Measurements from ENCODE around the gene CAP2. TPM values are rescaled to one million over a fixed set of nuclear protein-coding genes. Genes with fewer than 3 reads are reported as not detected.

Gene CAP2
- total and polyA plus RNA-seq, 9 of the 15 experiments (the other 6 are each of a cell fraction or from before 2014, with no cell fraction given), result not detected

DNA sequence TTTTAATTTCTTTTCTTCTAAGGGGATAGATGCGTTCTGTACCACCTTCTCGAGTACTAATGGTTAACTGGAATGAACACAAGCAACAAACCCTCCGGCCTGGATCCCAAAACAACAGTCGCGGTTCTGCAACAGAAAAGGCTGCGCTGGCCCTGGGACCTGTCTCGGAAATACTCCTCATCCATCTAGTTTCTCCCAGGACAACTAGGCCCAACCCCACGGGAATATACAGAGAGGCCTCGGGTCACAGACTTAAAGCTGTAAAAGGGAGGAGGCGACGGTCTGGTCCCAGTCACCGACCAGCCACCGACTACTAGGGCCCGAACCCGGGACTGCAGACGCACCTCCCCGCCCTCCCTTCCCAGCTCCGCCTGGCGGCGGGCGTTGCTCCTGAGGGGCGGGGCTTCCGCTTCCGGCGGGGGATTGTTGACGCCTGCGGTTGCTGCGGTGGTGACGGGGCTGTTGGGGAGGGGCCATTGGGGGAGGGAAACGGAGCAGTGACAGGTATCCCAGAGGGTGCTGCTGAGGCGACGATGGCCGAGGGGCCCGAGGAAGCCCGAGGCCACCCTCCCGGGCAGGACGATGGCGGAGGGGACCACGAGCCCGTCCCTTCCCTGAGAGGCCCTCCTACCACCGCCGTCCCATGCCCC, 206.6 kb downstream of the CAP2 start, which contains the start of gene FAM8A1 (continued):
- TF ChIP-seq TOE1 (IDR thresholded peaks at IDR 0.05; ENCODE audit: borderline replicate concordance) (peak; percentile 46; the same call in 1 of the 2 replicates), TOE1 (CRISPR knock-in tag; IDR thresholded peaks at IDR 0.05; ENCODE audit: borderline replicate concordance, low read depth) (no peak), ESRRA (IDR thresholded peaks at IDR 0.05; ENCODE audit: borderline replicate concordance, low read depth) (peak; percentile 96; the same call in 1 of the 2 replicates), ZFX (CRISPR knock-in tag; IDR thresholded peaks at IDR 0.05) (peak; percentile 84), SIN3A (IDR thresholded peaks at IDR 0.05; ENCODE audit: borderline replicate concordance in 2 of 2, control insufficient read depth in 1 of 2, low read depth in 2 of 2, low read length in 2 of 2) (peak in 1 of 2 experiments; percentile 79; a peak in 3 of 4 replicates), HDAC1 (IDR thresholded peaks at IDR 0.05) (peak in 1 of 2 experiments; percentile 49; a peak in 2 of 4 replicates), JUND (IDR thresholded peaks at IDR 0.05; ENCODE audit: borderline replicate concordance, low read depth, low read length) (peak; percentile 76; the same call in 1 of the 2 replicates), JUND (tag; IDR thresholded peaks at IDR 0.05; ENCODE audit: borderline replicate concordance, low read depth, low read length) (no peak; the same call in 2 of the 3 replicates)
- TF ChIP-seq, protein P1, sequence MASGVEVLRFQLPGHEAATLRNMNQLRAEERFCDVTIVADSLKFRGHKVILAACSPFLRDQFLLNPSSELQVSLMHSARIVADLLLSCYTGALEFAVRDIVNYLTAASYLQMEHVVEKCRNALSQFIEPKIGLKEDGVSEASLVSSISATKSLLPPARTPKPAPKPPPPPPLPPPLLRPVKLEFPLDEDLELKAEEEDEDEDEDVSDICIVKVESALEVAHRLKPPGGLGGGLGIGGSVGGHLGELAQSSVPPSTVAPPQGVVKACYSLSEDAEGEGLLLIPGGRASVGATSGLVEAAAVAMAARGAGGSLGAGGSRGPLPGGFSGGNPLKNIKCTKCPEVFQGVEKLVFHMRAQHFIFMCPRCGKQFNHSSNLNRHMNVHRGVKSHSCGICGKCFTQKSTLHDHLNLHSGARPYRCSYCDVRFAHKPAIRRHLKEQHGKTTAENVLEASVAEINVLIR (CRISPR knock-in tag; IDR thresholded peaks at IDR 0.05), result 0 out of 2 replicates have a peak, but pooled peaks have one; percentile 57
- TF ChIP-seq, protein P2, sequence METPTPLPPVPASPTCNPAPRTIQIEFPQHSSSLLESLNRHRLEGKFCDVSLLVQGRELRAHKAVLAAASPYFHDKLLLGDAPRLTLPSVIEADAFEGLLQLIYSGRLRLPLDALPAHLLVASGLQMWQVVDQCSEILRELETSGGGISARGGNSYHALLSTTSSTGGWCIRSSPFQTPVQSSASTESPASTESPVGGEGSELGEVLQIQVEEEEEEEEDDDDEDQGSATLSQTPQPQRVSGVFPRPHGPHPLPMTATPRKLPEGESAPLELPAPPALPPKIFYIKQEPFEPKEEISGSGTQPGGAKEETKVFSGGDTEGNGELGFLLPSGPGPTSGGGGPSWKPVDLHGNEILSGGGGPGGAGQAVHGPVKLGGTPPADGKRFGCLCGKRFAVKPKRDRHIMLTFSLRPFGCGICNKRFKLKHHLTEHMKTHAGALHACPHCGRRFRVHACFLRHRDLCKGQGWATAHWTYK (CRISPR knock-in tag; IDR thresholded peaks at IDR 0.05), result peak; percentile 80; the same call in 1 of the 2 replicates
- TF ChIP-seq, protein P3, sequence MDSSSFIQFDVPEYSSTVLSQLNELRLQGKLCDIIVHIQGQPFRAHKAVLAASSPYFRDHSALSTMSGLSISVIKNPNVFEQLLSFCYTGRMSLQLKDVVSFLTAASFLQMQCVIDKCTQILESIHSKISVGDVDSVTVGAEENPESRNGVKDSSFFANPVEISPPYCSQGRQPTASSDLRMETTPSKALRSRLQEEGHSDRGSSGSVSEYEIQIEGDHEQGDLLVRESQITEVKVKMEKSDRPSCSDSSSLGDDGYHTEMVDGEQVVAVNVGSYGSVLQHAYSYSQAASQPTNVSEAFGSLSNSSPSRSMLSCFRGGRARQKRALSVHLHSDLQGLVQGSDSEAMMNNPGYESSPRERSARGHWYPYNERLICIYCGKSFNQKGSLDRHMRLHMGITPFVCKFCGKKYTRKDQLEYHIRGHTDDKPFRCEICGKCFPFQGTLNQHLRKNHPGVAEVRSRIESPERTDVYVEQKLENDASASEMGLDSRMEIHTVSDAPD (CRISPR knock-in tag; IDR thresholded peaks at IDR 0.05), result no peak
- TF ChIP-seq, protein P4, sequence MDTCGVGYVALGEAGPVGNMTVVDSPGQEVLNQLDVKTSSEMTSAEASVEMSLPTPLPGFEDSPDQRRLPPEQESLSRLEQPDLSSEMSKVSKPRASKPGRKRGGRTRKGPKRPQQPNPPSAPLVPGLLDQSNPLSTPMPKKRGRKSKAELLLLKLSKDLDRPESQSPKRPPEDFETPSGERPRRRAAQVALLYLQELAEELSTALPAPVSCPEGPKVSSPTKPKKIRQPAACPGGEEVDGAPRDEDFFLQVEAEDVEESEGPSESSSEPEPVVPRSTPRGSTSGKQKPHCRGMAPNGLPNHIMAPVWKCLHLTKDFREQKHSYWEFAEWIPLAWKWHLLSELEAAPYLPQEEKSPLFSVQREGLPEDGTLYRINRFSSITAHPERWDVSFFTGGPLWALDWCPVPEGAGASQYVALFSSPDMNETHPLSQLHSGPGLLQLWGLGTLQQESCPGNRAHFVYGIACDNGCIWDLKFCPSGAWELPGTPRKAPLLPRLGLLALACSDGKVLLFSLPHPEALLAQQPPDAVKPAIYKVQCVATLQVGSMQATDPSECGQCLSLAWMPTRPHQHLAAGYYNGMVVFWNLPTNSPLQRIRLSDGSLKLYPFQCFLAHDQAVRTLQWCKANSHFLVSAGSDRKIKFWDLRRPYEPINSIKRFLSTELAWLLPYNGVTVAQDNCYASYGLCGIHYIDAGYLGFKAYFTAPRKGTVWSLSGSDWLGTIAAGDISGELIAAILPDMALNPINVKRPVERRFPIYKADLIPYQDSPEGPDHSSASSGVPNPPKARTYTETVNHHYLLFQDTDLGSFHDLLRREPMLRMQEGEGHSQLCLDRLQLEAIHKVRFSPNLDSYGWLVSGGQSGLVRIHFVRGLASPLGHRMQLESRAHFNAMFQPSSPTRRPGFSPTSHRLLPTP (IDR thresholded peaks at IDR 0.05; ENCODE audit: borderline replicate concordance, extremely low read depth, insufficient read length), result peak; percentile 55
- TF ChIP-seq, protein P5, sequence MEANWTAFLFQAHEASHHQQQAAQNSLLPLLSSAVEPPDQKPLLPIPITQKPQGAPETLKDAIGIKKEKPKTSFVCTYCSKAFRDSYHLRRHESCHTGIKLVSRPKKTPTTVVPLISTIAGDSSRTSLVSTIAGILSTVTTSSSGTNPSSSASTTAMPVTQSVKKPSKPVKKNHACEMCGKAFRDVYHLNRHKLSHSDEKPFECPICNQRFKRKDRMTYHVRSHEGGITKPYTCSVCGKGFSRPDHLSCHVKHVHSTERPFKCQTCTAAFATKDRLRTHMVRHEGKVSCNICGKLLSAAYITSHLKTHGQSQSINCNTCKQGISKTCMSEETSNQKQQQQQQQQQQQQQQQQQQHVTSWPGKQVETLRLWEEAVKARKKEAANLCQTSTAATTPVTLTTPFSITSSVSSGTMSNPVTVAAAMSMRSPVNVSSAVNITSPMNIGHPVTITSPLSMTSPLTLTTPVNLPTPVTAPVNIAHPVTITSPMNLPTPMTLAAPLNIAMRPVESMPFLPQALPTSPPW (CRISPR knock-in tag; IDR thresholded peaks at IDR 0.05), result peak; percentile 100
